Neural progenitor cell (in vitro differentiated cells): Measurements from ENCODE around the gene LIMA1. TPM values are rescaled to one million over a fixed set of nuclear protein-coding genes. Genes with fewer than 3 reads are reported as not detected.

Experiments used
- DNase-seq: peaks from one replicate; pipeline ENCODE4 v3.0.0-alpha.2; 2016; ENCODE audit warnings: low spot score
- H2AFZ ChIP-seq: fragments of 200-600 bp; sonication (generic); replicated peaks from 2 replicates; pipeline ENCODE4 v1.6.1; 2016; ENCODE audit warnings: antibody characterized with exemption
- H3F3A ChIP-seq: fragments of 200-600 bp; sonication (generic); 2 replicates; pipeline ENCODE4 v1.6.1; 2016; ENCODE audit warnings: antibody characterized with exemption, low read depth
- H3K27ac ChIP-seq: fragments of 200-600 bp; sonication (generic); 2 replicates; pipeline ENCODE4 v1.5.1; 2016; ENCODE audit warnings: mild to moderate bottlenecking
- H3K27me3 ChIP-seq: fragments of 200-600 bp; sonication (generic); 2 replicates; pipeline ENCODE4 v1.6.1; 2016; ENCODE audit warnings: mild to moderate bottlenecking, moderate library complexity
- H3K36me3 ChIP-seq: fragments of 200-600 bp; sonication (generic); 2 replicates; pipeline ENCODE4 v1.5.1; 2016
- H3K4me1 ChIP-seq: fragments of 200-600 bp; sonication (generic); 2 replicates; pipeline ENCODE4 v1.6.1; 2016; ENCODE audit warnings: mixed run types
- H3K4me2 ChIP-seq: fragments of 200-600 bp; sonication (generic); 2 replicates; pipeline ENCODE4 v1.6.1; 2016
- H3K4me3 ChIP-seq: fragments of 200-600 bp; sonication (generic); 2 replicates; pipeline ENCODE4 v1.5.1; 2016
- H3K79me2 ChIP-seq: fragments of 200-600 bp; sonication (generic); 2 replicates; pipeline ENCODE4 v1.6.1; 2016; ENCODE audit warnings: low read depth
- H3K9ac ChIP-seq: fragments of 200-600 bp; sonication (generic); 2 replicates; pipeline ENCODE4 v1.6.1; 2016
- H3K9me3 ChIP-seq: fragments of 200-600 bp; sonication (generic); 2 replicates; pipeline ENCODE4 v1.5.1; 2016; ENCODE audit warnings: low read depth
- H4K20me1 ChIP-seq: fragments of 200-600 bp; sonication (generic); 2 replicates; pipeline ENCODE4 v1.6.1; 2016; ENCODE audit warnings: low read depth
- H3K27ac Mint-ChIP-seq: 3 replicates; pipeline ENCODE4 v1.8.0; 2021; ENCODE audit warnings: mixed read lengths
- H3K27me3 Mint-ChIP-seq: 2 replicates; pipeline ENCODE4 v1.8.0; 2022; ENCODE audit warnings: low read depth, mild to moderate bottlenecking, inconsistent platforms, moderate library complexity, mixed read lengths; ENCODE audit not compliant: insufficient read depth
- H3K36me3 Mint-ChIP-seq: 3 replicates; pipeline ENCODE4 v1.8.0; 2021; ENCODE audit warnings: mixed read lengths
- H3K4me1 Mint-ChIP-seq: 3 replicates; pipeline ENCODE4 v1.8.0; 2021; ENCODE audit warnings: mixed read lengths
- H3K4me3 Mint-ChIP-seq: 3 replicates; pipeline ENCODE4 v1.8.0; 2021; ENCODE audit warnings: mild to moderate bottlenecking, moderate library complexity, mixed read lengths
- H3K9me3 Mint-ChIP-seq: 3 replicates; pipeline ENCODE4 v1.8.0; 2020; ENCODE audit warnings: mixed read lengths
- CTCF ChIP-seq: fragments of 200-600 bp; sonication (generic); IDR thresholded peaks from 2 replicates; pipeline ENCODE4 v1.5.1; 2017; ENCODE audit warnings: antibody characterized with exemption, mild to moderate bottlenecking
- EZH2 ChIP-seq: fragments of 200-600 bp; sonication (generic); IDR thresholded peaks from 2 replicates; pipeline ENCODE4 v1.6.1; 2017; ENCODE audit warnings: antibody characterized with exemption, mild to moderate bottlenecking, moderate library complexity
- EZH2phosphoT487 ChIP-seq: fragments of 200-600 bp; sonication (generic); IDR thresholded peaks from 2 replicates; pipeline ENCODE4 v1.6.1; 2017; ENCODE audit warnings: antibody characterized with exemption
- total RNA-seq: library from RNA; depleted of rRNA; stranded (reverse); fragments of >200 nt; gene quantifications from 2 replicates; pipeline ENCODE4 v1.2.3, GENCODE V29; 2015; ENCODE audit warnings: low replicate concordance

The LIMA1 gene
- total RNA-seq, 1 donor from 2014 or later: 25.0 TPM

GRCh38 chr12:50240792-50241114 lies 42.6 kb downstream of the LIMA1 start:
- Histone ChIP-seq H3F3A (no peaks in the 10 kb centered on the region), H4K20me1 (no peaks in the 10 kb centered on the region), H3K9me3 (no peaks in the 10 kb centered on the region), H2AFZ (no peak overlapping the region), H3K9ac (no peak overlapping the region), H3K27ac (no peak overlapping the region), H3K36me3 (no peaks in the 10 kb centered on the region), H3K79me2 (no peaks in the 10 kb centered on the region), H3K4me2 (no peak overlapping the region), H3K27me3 (no peaks in the 10 kb centered on the region), H3K4me1 (no peaks in the 10 kb centered on the region), H3K4me3 (no peak overlapping the region)
- no peak overlapping the region for H3K27ac Mint-ChIP-seq
- peaks cover 3% of the 10 kb centered on the region for H3K27me3 Mint-ChIP-seq
- no peaks in the 10 kb centered on the region for H3K4me1 Mint-ChIP-seq
- DNase-seq: no peak
- H3K4me3 Mint-ChIP-seq: no peak overlapping the region
- H3K36me3 Mint-ChIP-seq: no peaks in the 10 kb centered on the region
- TF ChIP-seq EZH2phosphoT487 (no peak), EZH2 (no peak), CTCF (no peak)
- H3K9me3 Mint-ChIP-seq: no peaks in the 10 kb centered on the region

- no peak overlapping the region for H2AFZ ChIP-seq
These were observed 43.1 kb downstream of the LIMA1 start for GRCh38 chr12:50240096-50240791.

GRCh38 chr12:50239355-50239891 lies 43.9 kb downstream of the LIMA1 start:
- no peak overlapping the region for H3K27ac Mint-ChIP-seq
- DNase-seq: no peak
- Histone ChIP-seq H3K9me3 (no peaks in the 10 kb centered on the region), H2AFZ (no peak overlapping the region), H3K4me3 (no peak overlapping the region), H3K79me2 (no peaks in the 10 kb centered on the region), H3K4me1 (no peaks in the 10 kb centered on the region), H3K4me2 (no peak overlapping the region), H3K27me3 (no peaks in the 10 kb centered on the region), H3K9ac (no peak overlapping the region), H3K27ac (no peak overlapping the region), H4K20me1 (no peaks in the 10 kb centered on the region), H3K36me3 (no peaks in the 10 kb centered on the region), H3F3A (no peaks in the 10 kb centered on the region)
- H3K27me3 Mint-ChIP-seq: peaks cover 6% of the 10 kb centered on the region
- no peaks in the 10 kb centered on the region for H3K9me3 Mint-ChIP-seq
- no peaks in the 10 kb centered on the region for H3K4me1 Mint-ChIP-seq
- H3K4me3 Mint-ChIP-seq: no peak overlapping the region
- H3K36me3 Mint-ChIP-seq: no peaks in the 10 kb centered on the region
- TF ChIP-seq EZH2phosphoT487 (no peak), CTCF (no peak), EZH2 (no peak)

More at GRCh38 chr12:50240096-50240791, 43.1 kb downstream of the LIMA1 start:
- no peaks in the 10 kb centered on the region for H3K36me3 Mint-ChIP-seq
- Histone ChIP-seq H3K79me2 (no peaks in the 10 kb centered on the region), H3K27me3 (no peaks in the 10 kb centered on the region), H3K4me1 (no peaks in the 10 kb centered on the region), H3K9me3 (no peaks in the 10 kb centered on the region), H3K27ac (no peak overlapping the region), H3F3A (no peaks in the 10 kb centered on the region), H3K4me3 (no peak overlapping the region), H3K4me2 (no peak overlapping the region), H3K36me3 (no peaks in the 10 kb centered on the region), H3K9ac (no peak overlapping the region), H4K20me1 (no peaks in the 10 kb centered on the region)
- peaks cover 6% of the 10 kb centered on the region for H3K27me3 Mint-ChIP-seq
- no peaks in the 10 kb centered on the region for H3K4me1 Mint-ChIP-seq
- TF ChIP-seq EZH2 (no peak), CTCF (no peak), EZH2phosphoT487 (no peak)
- H3K9me3 Mint-ChIP-seq: no peaks in the 10 kb centered on the region
- DNase-seq: no peak
- no peak overlapping the region for H3K4me3 Mint-ChIP-seq
- no peak overlapping the region for H3K27ac Mint-ChIP-seq
